GM18909 (cell line): ENCODE results near the gene SLC7A6OS.

Source experiments
- ATAC-seq: cut with Tn5 transposase; IDR thresholded peaks from one replicate; pipeline ENCODE4 v1.9.1; 2021; ENCODE audit warnings: mild to moderate bottlenecking; ENCODE audit not compliant: unreplicated experiment, poor library complexity

SLC7A6OS gene

DNA sequence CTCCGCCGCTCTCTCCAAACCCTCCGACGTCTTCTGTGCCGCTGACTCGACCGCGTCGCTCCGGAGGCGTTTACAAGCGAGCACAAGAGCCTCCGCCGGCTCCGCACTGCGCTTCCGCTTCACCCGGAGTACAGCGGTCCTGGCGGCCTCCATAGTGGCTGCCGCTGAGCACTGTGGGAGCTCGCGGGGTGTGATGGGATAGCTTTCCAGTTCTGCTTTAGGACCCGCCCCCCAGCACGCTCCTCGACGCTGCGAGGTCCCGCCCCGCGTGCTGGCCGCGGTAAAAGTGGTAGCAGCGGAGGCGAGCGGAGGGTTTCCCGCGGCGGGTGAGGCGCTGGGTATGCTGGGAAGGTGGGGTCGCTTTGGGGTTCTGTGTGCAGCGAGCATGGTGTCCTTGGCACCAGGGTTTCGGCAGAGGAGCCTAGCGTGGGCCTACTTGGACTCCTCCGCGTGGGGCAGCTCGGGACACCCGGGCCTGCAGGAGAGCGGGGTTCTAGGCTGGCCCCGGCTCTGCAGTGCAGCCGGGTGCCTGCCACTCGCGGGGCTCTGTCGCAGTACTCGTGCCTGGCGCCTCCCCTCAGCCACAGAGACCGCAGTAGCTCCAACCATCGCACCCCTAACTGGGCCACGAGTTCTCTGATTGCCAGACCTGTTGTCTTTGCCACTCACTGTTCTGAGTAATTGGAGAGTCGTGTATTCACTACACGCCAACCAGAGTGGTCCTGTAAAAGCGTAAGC, at the start of gene SLC7A6OS, which contains the start of gene PRMT7:
Gene SLC7A6OS (minus strand): TSS at position 173 of the 738 bp plus-strand sequence. CDS start 20 bp downstream, at position 153.
Gene PRMT7 (plus strand): TSS at position 246 of the 738 bp plus-strand sequence. CDS start 4,961 bp downstream, outside the sequence.
- peak; percentile 96 for ATAC-seq

DNA sequence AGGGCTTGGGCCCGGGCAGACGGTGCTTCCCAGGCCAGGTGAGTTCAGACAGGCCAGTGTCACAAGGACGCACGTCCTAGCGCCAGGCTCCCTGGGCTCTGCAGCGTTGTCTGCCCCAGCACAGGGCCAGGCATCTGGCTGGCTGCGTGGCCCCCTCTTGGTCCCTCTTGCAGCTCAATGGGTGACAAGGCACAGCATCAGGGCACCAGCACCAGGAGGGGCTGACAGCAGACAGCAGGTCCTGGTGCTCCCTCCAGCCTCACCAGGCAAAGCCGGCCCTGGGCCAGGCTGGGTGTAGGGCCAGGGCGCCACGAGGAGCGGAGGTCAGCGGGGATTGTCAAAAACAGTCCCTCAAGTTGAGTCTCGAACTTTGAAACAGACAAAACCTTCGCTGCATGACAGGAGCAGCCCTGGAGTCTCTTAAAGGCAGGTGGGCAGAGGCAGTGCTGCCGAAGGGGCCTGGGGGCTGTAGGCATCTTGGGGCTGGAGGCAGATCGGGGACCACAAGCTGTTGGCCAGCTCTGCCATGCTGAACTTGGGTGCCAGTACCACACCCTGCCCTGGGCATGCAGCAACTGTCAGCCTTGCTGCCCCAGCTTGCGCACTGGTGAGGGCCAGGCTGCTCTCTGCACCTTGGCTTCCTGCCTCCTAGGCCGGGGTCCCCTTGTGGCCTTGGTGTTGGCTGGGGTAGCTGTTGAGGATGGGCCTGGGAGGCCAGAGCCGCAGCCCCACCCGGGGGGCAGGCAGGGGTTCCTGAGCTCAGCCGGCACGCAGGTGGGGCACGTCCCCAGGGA, 48.8 kb upstream of the SLC7A6OS start:
- ATAC-seq = no peak

DNA sequence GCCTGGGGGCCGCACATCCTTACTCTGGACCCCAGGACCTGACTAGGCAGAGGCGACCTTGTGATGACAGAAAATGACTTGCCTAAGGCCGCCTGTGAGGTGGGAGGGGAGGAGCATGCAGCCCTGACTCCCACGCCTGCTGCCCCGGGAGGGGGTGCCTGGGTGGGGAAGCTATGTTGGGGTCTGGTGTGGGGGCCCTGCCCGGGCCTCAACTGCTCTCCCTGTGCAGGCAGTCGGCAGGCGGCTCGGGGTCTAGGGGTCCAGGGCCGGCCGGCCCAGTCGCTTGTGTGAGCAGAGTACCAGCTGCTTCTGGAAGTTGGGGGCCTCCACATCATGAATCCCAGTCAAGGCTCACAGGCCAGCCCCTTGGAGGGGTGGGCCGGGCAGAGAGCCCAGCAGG, 48.2 kb upstream of the SLC7A6OS start:
- ATAC-seq = no peak

DNA sequence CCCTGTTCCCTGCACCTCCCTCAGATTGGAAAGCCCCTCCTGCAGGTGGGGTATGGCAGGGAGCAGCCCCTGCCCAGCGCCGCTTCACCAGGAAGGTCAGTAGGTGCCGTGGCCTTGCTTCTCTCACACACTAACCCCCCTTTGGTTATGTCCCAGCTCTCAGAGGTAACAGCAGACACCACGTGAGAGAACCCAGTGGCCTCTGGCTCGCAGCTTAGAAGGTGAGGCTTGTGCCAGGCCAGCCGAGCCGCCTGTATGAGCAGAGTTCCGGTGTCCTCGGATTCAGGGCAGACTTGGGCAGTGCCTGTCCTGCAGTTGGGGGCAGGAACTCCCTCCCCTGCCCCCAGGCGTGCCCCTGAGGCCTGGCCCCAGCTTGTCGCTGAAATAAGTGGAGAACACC, 47.2 kb upstream of the SLC7A6OS start:
- ATAC-seq = no peak

DNA sequence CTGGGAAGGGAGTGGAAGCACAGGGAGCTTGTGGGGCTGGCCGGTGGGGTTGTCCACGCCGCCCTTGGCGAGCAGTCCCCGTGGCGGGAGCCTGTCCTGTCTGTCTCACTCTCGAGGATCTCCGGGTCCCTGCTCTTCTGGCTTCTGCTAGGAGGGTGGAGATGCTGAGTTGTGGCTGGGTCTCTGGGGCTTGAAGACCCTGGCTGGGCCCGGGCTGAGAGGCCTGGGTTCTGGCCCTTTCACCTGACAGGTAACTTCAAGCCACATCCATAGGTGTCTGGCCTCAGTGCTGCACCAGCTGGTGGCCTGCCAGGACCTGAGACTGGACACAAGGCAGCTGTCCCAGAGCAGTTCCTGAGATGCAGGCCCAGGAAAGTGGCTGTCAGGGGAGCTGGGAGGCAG, 46.8 kb upstream of the SLC7A6OS start:
- no peak for ATAC-seq

DNA sequence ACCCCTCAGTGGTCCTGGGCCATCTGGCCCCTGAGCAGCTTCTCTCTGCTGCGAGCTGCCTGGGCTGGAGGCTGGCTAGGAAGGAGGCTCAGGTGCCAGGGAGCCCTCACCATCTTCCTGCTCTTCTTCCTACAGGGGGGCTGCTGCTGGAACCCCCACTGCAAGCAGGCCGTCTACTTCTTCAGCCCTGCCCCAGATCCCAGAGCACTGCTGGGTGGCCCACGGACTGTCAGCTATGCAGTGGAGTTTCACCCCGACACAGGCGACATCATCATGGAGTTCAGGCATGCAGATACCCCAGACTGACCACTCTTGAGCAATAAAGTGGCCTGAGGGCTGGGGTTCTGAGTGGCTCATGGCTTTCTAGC, 46.2 kb upstream of the SLC7A6OS start:
- no peak for ATAC-seq

DNA sequence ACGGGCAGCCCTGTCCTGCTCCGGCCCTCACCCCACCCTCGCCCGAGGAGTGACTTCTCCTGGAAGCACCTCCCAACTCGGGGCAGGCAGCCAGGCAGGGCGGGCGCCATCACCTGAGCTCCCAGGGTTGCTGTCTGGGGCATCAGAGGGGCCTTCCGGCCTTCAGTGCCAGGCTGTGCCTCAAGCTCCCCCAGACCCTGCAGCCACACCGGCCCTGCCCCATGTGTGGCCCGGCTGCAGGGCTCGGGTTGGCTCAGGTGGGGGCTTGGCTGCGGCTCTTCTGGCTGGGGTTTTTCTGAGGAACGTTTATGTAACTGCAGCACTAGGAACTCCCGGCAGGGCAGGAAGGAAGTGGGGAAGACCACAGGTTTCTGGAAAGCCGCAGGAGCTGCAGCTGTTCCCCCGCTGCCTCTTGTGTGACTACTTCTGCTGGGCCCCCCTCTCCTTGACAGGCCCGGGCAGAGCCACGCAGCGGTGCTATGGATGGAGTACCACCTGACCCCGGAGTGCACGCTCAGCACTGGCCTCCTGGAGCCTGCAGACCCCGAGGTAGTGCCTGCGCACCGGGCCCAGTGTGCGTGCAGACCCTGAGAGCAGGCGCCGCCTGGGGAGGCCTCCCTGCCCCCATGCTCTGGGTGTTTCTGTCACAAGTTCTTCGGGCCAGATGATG, 45.6 kb upstream of the SLC7A6OS start:
- ATAC-seq = peak; percentile 81

DNA sequence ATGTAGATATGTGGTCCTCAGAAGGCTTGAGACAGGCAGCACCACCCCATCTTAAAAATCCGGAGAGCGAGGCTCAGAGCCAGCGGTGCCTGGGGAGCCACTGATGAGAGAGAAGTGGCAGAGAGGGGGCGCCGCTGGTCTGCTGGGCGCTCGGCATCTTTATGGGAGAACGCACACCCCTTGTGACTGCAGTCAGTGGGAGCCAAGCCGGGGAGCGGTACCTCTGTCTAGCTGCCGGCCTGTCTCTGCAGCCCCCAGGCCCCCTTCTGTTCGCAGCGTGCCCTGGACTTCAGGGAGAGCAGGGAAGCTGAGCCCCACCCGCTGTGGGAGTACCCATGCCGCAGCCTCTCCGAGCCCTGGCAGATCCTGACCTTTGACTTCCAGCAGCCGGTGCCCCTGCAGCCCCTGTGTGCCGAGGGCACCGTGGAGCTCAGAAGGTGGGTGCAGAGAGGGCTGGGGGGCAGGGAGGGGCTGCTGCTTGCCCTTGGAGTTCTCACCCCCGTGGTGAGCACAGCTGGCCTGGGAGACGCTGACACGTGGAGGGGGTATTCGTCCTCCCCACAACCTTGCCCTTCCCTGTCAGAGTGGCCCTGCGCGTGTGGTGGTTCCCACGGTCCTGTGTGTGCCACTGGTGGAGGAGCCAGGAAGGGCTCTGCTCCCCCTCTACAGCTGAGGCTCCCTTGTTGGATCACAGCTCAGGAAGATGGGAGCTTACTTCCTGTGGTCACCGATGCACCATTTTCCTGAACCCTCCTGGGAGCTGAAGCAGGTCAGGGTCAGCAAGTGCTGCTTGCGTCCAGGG, 44.9 kb upstream of the SLC7A6OS start:
- ATAC-seq = peak; percentile 9

DNA sequence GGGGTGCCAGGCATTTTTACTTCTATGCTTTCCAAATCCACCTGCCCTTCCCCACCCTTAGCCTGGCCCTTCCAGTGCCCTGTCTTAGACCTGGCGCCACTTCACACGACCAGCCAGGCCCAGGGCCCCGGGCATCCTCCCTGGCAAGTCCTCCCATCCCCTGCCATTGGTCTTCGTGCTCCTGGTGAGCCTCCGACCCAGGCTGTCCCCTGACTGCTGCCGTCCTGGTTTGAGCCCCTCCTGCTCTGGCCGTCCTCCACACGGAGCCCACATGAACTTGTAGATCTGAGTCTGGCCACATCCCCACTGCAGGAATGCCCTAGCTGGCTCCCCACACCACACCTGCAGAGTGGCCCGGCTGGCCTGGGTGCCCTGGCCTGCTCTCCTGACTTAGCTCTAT, 44.1 kb upstream of the SLC7A6OS start:
- no peak for ATAC-seq

DNA sequence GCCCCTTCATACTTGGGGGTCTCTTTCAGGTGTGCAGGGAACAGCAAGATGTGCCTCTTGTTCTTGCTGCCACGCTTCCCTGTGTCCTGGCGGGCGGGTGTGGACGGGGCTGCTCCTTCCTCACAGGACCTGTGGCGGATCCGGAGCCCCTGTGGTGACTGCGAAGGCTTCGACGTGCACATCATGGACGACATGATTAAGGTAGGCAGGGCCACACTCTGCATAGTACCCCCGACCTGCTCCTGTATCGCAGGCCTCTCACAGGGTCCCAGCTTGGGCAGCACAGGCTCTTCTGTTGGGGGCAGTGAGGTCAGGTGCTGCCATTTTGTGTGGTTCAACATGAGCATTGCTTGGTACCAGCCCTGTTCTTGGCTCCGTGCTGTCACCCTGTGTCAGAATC, 42.6 kb upstream of the SLC7A6OS start:
- ATAC-seq = no peak

DNA sequence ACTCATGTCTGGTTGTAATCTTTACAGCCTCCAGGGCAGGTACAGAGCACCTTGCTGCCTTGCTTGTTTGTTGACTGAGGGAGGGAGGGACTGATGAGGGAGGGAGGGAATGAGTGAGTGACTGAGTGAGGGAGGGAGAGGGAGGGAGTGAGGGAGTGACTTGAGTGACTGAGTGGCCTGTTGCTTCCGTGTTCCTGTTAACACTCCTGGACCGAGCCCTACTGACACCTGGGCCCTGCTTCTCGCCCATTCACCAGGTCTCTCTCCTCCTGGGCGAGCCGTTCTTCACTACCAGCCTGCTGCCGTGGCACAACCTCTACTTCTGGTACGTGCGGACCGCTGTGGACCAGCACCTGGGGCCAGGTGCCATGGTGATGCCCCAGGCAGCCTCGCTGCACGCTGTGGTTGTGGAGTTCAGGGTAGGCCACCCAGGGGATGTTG, 41.3 kb upstream of the SLC7A6OS start:
- no peak for ATAC-seq

DNA sequence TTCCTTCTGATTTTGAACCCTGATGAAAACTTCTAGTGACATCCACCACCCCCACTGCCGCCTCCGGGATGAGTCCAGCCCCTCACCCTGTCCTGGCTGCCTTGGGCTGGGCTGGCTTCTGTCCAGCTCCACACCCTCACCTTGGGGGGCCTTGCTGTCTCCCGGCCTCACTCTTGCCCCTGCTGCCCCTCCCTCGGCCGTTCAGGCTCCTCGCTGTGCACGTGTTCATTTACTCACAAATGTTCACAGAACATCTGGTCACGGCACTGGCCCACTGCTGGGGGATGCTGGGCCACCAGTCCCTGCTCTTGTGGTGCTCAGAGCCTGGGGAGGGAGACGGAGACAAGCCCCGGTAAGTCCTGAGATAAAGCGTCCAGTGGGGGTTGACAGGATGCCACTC, 40.7 kb upstream of the SLC7A6OS start:
- no peak for ATAC-seq

DNA sequence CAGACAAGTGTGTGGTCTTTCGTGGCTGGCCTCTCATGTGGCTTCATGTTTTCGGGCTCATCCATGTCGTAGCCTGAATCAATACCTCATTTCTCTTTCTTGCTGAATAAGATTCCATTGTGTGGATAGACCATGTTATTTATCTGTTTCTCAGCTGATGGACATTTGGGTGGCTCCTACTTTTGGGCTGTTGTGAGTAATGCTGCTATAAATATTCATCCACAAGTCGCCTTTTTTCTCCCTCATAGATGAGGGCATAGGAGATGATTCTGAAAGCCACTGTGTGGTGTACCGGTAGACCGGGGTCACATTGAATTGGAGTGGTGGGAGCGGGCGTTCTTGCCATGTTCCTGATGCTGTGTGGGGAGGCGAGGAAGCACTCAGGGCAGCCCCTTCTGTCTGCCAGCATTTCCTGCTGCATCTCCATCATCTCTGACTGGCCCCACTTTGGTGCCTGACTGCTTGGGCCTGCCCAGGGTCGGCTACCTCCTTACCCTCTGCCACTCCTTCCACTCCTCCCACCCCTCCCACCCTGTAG, 40.1 kb upstream of the SLC7A6OS start:
- ATAC-seq = no peak

DNA sequence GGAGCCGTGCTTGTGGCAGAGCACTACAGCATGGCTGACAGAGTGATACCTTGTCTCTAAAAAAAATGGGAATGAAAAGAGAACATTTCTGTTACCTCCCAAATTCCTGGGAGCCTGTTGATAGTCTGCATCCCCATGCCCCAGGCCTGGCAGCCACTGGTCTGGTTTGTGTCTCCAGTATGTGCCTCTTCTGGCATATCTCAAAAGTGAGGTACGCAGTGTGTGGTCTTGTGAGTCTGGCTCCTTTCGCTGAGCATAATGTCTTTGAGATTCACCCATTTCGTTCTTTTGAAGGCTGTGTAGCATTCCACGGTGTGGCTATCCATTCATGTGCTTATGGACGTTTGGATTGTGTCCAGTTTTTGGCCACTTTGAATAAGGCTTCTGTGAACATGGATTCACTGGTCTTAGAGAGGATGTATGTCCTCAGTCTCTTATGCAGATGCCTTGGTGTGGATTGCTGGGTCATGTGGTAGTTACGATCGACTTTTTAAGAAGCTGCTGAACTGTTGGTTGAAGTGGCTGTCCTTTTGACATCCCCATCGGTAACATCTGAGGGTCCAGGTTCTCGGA, 39.2 kb upstream of the SLC7A6OS start:
- no peak for ATAC-seq

DNA sequence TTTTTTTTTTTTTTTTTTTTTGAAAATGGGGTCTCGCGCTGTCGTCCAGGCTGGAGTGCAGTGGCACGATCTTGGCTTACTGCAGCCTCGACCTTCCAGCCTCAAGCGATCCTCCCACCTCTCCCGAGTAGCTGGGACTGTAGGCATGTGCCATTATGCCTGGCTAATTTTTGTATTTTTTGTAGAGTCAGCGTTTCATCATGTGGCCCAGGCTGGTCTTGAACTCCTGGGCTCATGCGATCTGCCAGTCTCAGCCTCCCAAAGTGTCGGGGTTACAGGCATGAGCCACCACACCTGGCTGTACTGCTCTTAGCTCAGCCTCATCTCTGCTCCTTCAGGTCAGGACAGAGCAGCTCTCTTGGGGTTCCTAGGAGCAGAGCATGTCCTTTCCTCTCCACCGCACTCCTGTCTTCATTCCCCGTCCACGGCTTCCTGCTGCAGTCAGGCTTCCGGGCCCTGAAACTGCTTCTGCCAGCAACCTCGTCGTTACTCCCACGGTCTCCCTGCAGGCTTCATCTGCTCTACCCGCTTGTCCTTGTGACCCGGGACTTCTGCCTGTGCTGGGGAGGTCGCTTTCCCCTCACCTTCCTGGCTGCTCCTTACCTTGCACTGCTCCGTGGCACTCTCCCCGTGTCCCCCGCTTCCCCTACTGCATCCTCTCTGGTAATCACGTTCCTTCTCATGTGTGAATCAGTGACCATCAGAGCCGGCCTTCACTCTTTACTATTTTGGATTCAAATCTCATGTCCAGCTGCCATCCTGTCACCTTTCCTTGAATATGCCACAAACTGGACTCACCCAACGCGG, 38.1 kb upstream of the SLC7A6OS start:
- ATAC-seq = no peak

DNA sequence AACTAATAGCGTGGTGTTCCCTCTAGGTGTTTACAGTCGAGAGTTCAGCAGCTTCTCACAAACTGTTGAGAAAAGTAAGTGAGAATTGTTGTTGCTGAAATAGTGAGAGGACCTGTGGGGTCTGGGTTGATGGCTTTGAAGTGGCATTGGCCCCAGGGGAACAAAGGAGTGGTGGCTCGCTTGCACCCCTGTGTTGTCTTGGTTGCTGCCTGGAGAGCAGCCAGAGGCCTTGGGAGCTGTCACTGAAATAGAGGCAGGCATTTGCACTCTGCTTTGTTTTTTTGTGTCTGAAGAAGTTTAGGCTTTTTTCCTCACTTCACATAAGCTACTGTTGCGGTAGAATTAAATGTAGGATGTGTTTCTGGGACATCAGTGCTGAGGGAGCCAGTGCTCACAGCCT, 36.9 kb upstream of the SLC7A6OS start:
- no peak for ATAC-seq

DNA sequence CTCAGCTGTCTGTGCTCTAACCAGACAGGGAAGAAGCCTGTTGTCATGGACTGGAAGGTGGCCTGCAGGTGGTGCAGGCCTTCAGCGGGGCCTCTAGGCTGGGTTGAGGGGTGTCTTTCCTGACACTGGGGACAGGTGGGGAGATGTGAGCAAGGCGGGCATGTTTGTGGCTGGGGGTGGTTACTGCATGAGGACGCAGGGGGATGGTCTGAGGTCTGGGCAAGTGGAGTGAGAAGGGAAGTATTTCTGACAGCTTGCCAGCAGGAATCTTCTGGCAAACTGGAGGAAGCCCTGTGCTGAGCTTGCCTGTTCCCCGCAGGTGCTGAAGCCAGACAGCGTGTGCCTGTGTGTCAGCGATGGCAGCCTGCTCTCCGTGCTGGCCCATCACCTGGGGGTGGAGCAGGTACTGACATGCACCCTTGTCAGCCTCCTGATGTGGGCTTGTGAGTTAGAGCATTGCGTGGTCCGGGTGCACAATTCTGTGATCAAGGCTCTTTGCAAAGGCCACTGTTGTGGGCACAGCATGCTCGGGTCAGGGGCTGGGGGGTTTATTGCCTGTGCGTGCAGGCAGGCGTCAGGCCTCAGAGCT, 36.2 kb upstream of the SLC7A6OS start:
- no peak for ATAC-seq

DNA sequence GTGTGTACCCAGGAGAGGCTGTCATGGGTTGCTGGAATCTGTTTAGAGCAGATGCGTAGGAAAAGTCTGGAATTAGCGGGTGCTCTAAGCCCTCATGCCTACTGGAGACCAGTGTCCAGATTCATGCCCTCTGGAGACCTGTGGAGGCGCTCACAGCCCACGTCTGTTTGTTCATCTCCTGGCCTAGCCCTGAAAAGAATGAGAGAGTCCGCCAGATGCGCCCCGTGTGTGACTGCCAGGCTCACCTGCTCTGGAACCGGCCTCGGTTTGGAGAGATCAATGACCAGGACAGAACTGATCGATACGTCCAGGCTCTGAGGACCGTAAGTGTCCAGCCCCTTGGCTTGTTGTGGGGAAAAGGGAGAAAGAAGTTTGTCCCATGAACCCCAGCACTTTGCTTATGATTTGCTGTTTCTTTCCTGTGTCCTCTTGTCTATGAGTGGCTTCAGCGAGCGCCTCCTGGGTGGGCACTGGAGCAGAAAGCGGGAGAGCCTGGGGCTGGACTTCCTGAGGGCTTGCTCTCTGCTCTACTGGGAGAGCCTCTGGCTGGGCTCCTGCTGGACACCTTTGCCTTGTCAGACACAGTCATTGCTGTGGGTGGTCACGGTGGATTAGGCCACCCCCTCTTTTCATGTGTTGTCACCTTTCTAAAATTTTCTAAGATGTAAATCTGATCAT, 35.4 kb upstream of the SLC7A6OS start:
- ATAC-seq = no peak
